RWPE2 (cell line): ENCODE measurements around the gene GRID2.

ENCODE experiments used
- ATAC-seq: fragments of 200-7000 bp; cut with Tn5 transposase; 3 replicates; pipeline ENCODE4 v1.9.1; 2021; ENCODE audit warnings: low read depth
- DNase-seq: peaks from one replicate; pipeline ENCODE4 v3.0.0-alpha.2; 2020; ENCODE audit warnings: low spot score
- H3K27ac ChIP-seq: fragments of 450-650 bp; 2 replicates; pipeline ENCODE4 v1.5.1; 2017; ENCODE audit warnings: mild to moderate bottlenecking; ENCODE audit not compliant: poor library complexity, severe bottlenecking
- H3K27me3 ChIP-seq: fragments of 250-450 bp; sonication (Bioruptor Pico); 2 replicates; pipeline ENCODE4 v1.5.1; 2021; ENCODE audit warnings: mild to moderate bottlenecking, moderate library complexity; ENCODE audit not compliant: insufficient read depth, poor library complexity, severe bottlenecking
- H3K36me3 ChIP-seq: fragments of 250-450 bp; sonication (Bioruptor Pico); 2 replicates; pipeline ENCODE4 v1.5.1; 2020; ENCODE audit warnings: low read depth, mild to moderate bottlenecking, moderate library complexity
- H3K4me1 ChIP-seq: fragments of 250-450 bp; sonication (Bioruptor Pico); 2 replicates; pipeline ENCODE4 v1.5.1; 2021; ENCODE audit warnings: mild to moderate bottlenecking, moderate library complexity; ENCODE audit not compliant: insufficient read depth, poor library complexity, severe bottlenecking
- H3K4me3 ChIP-seq: fragments of 250-450 bp; sonication (Bioruptor Pico); 2 replicates; pipeline ENCODE4 v1.5.1; 2021; ENCODE audit warnings: mild to moderate bottlenecking, moderate library complexity; ENCODE audit not compliant: severe bottlenecking
- H3K9me3 ChIP-seq: fragments of 250-450 bp; sonication (Bioruptor Pico); 2 replicates; pipeline ENCODE4 v1.5.1; 2021; ENCODE audit warnings: mild to moderate bottlenecking, moderate library complexity; ENCODE audit not compliant: severe bottlenecking
- CTCF ChIP-seq: fragments of 450-650 bp; IDR thresholded peaks from one replicate; pipeline ENCODE4 v1.5.1; 2017; ENCODE audit warnings: mild to moderate bottlenecking, moderate library complexity; ENCODE audit not compliant: poor library complexity, severe bottlenecking

The GRID2 gene

GRCh38 chr4:92339676-92340075 is 35.9 kb downstream of the GRID2 start:
- TF ChIP-seq CTCF: no peak
- Histone ChIP-seq H3K27ac (no peak overlapping the region), H3K9me3 (no peaks in the 10 kb centered on the region), H3K36me3 (no peaks in the 10 kb centered on the region), H3K27me3 (no peaks in the 10 kb centered on the region), H3K4me3 (no peak overlapping the region), H3K4me1 (no peaks in the 10 kb centered on the region)
- ATAC-seq (no peak), DNase-seq (no peak)

GRCh38 chr4:92344216-92344615 is 40.5 kb downstream of the GRID2 start:
- TF ChIP-seq CTCF: no peak
- Histone ChIP-seq H3K36me3 (no peaks in the 10 kb centered on the region), H3K4me3 (no peak overlapping the region), H3K4me1 (no peaks in the 10 kb centered on the region), H3K27me3 (peaks cover 4% of the 10 kb centered on the region), H3K9me3 (no peaks in the 10 kb centered on the region), H3K27ac (no peak overlapping the region)
- no peak for DNase-seq
- ATAC-seq: no peak

- no peak for ATAC-seq
- no peak for TF ChIP-seq CTCF
- no peaks in the 10 kb centered on the region for H3K9me3 ChIP-seq
- H3K4me1 ChIP-seq: no peaks in the 10 kb centered on the region
- H3K27ac ChIP-seq: no peak overlapping the region
- H3K27me3 ChIP-seq: peaks cover 4% of the 10 kb centered on the region
- no peak overlapping the region for H3K4me3 ChIP-seq
- DNase-seq: no peak
- H3K36me3 ChIP-seq: no peaks in the 10 kb centered on the region
Observed at GRCh38 chr4:92346289-92346688, 42.5 kb downstream of the GRID2 start.

GRCh38 chr4:92357966-92358365 is 54.2 kb downstream of the GRID2 start:
- Histone ChIP-seq H3K36me3 (no peaks in the 10 kb centered on the region), H3K4me3 (no peak overlapping the region), H3K9me3 (no peaks in the 10 kb centered on the region), H3K4me1 (no peaks in the 10 kb centered on the region), H3K27ac (no peak overlapping the region), H3K27me3 (no peaks in the 10 kb centered on the region)
- DNase-seq (no peak), ATAC-seq (no peak)
- no peak for TF ChIP-seq CTCF

- DNase-seq: no peak
Observed at GRCh38 chr4:92359491-92359890, 55.7 kb downstream of the GRID2 start.

More at GRCh38 chr4:92359491-92359890, 55.7 kb downstream of the GRID2 start:
- ATAC-seq: no peak
- Histone ChIP-seq H3K36me3 (no peaks in the 10 kb centered on the region), H3K4me3 (no peak overlapping the region), H3K27ac (no peak overlapping the region), H3K4me1 (no peaks in the 10 kb centered on the region), H3K27me3 (no peaks in the 10 kb centered on the region), H3K9me3 (no peaks in the 10 kb centered on the region)
- TF ChIP-seq CTCF: no peak
